K562 (cell line): ENCODE data around the gene YTHDF1.

Experiments used
- ATF3 ChIP-seq, 2 experiments: fragments of 450-650 bp in 1 of 2; sonication (generic) in 1 of 2; formaldehyde crosslinking in 1 of 2; IDR thresholded peaks in 1 of 2; conservative IDR thresholded peaks in 1 of 2; 2 replicates each; pipeline versions ENCODE4 v1.6.1 to v1.8.1; 2016 to 2023; ENCODE audit warnings: mild to moderate bottlenecking in 2 of 2, moderate library complexity in 2 of 2, inconsistent platforms in 1 of 2, missing genetic modification reagents in 1 of 2
- CCAR2 ChIP-seq: fragments of 200-400 bp; formaldehyde crosslinking; IDR thresholded peaks from 2 replicates; pipeline ENCODE4 v1.6.1; 2017; ENCODE audit warnings: mild to moderate bottlenecking, low read depth, low read length
- CTCF ChIP-seq, 3 experiments: IDR thresholded peaks in 2 of 3; conservative IDR thresholded peaks in 1 of 3; 2 replicates each; pipeline ENCODE4 v1.5.1; 2011 to 2012; ENCODE audit warnings: low read length in 3 of 3, mild to moderate bottlenecking in 3 of 3, control low read depth in 2 of 3, improper control_type of control experiment in 1 of 3, inconsistent platforms in 1 of 3, low read depth in 1 of 3, mixed read lengths in 1 of 3, moderate library complexity in 1 of 3; ENCODE audit not compliant: insufficient read depth in 2 of 3
- ETS1 ChIP-seq: conservative IDR thresholded peaks from 2 replicates; pipeline ENCODE4 v1.6.1; 2011; ENCODE audit warnings: low read depth, mild to moderate bottlenecking, low read length; ENCODE audit not compliant: control insufficient read depth
- NR4A1 ChIP-seq, 2 experiments: fragments of 250-450 bp in 1 of 2; fragments of 450-650 bp in 1 of 2; sonication (Bioruptor Pico) in 1 of 2; IDR thresholded peaks; 2 replicates each; pipeline versions ENCODE4 v1.4.0 to v1.6.1; 2016 to 2020; ENCODE audit warnings: mild to moderate bottlenecking in 2 of 2, missing compliant biosample characterization in 1 of 2, missing genetic modification characterization in 1 of 2, moderate library complexity in 1 of 2
- TEAD2 ChIP-seq: fragments of 450-650 bp; IDR thresholded peaks from 2 replicates; pipeline ENCODE4 v1.6.1; 2016; ENCODE audit warnings: missing genetic modification characterization, control low read depth, missing compliant biosample characterization
- TRIM24 ChIP-seq, 2 experiments: fragments of 450-650 bp; IDR thresholded peaks; 2 replicates each; pipeline ENCODE4 v1.6.1; 2016
- ZKSCAN1 ChIP-seq: fragments of 150-350 bp; IDR thresholded peaks from 2 replicates; pipeline ENCODE4 v1.6.1; 2016; ENCODE audit warnings: low read depth, low read length
- ZNF274 ChIP-seq: IDR thresholded peaks from 2 replicates; pipeline ENCODE4 v1.6.1; 2011; ENCODE audit warnings: low read depth, mild to moderate bottlenecking, low read length, moderate library complexity, borderline replicate concordance
- ZNF277 ChIP-seq: fragments of 250-450 bp; sonication (Bioruptor Pico); IDR thresholded peaks from 2 replicates; pipeline ENCODE4 v1.8.0; 2022; ENCODE audit warnings: inconsistent platforms, mild to moderate bottlenecking, moderate library complexity, borderline replicate concordance
- ZNF41 ChIP-seq: fragments of 250-450 bp; sonication (Bioruptor Pico); conservative IDR thresholded peaks from 2 replicates; pipeline ENCODE4 v1.4.0; 2020; ENCODE audit warnings: mild to moderate bottlenecking

GRCh38 chr20:63240004-63240403 is 24.1 kb upstream of the YTHDF1 start:
- no peak for TF ChIP-seq TEAD2 (tag)
- no peak for TF ChIP-seq ZNF41 (CRISPR knock-in tag)
- TF ChIP-seq CCAR2, result no peak
- TF ChIP-seq ZNF274, result no peak
- TF ChIP-seq CTCF (IDR thresholded peaks at IDR 0.05 in 2 of 3, conservative IDR thresholded peaks at IDR 0.05 in 1 of 3; ENCODE audit: insufficient read depth in 2 of 3, low read depth in 1 of 3, low read length in 3 of 3), result no peak
- no peak for TF ChIP-seq ETS1
- no peak for TF ChIP-seq ZKSCAN1
- TF ChIP-seq TRIM24 (IDR thresholded peaks at IDR 0.05), result no peak
- TF ChIP-seq ZNF277, result no peak
- no peak for TF ChIP-seq ATF3 (IDR thresholded peaks at IDR 0.05)
- no peak for TF ChIP-seq ATF3 (CRISPR knock-in tag; conservative IDR thresholded peaks at IDR 0.05)
- no peak for TF ChIP-seq NR4A1 (CRISPR knock-in tag; IDR thresholded peaks at IDR 0.05)
- no peak for TF ChIP-seq NR4A1 (tag; IDR thresholded peaks at IDR 0.05)
